GM21717 (cell line): Measurements from ENCODE around the gene PLA2G4D.

Experiments
- ATAC-seq: cut with Tn5 transposase; IDR thresholded peaks from one replicate; pipeline ENCODE4 v1.9.1; 2021; ENCODE audit warnings: mild to moderate bottlenecking, moderate library complexity; ENCODE audit not compliant: unreplicated experiment

The PLA2G4D gene

GRCh38 chr15:42032376-42033213, 61.8 kb downstream of the PLA2G4D start:
- no peak for ATAC-seq

- no peak for ATAC-seq
These were observed 63.0 kb downstream of the PLA2G4D start for GRCh38 chr15:42031198-42031915.

- ATAC-seq: no peak
These were observed 66.8 kb downstream of the PLA2G4D start for GRCh38 chr15:42027521-42027920.

GRCh38 chr15:42024303-42024702, 70.1 kb downstream of the PLA2G4D start:
- no peak for ATAC-seq

GRCh38 chr15:42021593-42021992, 72.8 kb downstream of the PLA2G4D start:
- no peak for ATAC-seq

GRCh38 chr15:42020713-42021273, 73.6 kb downstream of the PLA2G4D start, which contains the start of gene PLA2G4E:
Gene PLA2G4E (minus strand): TSS chr15:42021042. CDS start chr15:42021030, 12 bp downstream.
- ATAC-seq: no peak

- no peak for ATAC-seq
These were observed 75.8 kb downstream of the PLA2G4D start for GRCh38 chr15:42018306-42019224.
